KBM-7 (cell line): ENCODE results near the gene SKOR2.

Experiments used
- DNase-seq: peaks from one replicate; pipeline ENCODE4 v3.0.0-alpha.2; 2015
- in situ Hi-C: fragments of 300-500 bp; cut with MboI; formaldehyde crosslinking; loops from 2 replicates; pipeline ENCODE4 v1.14.3; 2020; ENCODE audit warnings: low sequenced_read_pairs, low pct_unique_long_range_greater_than_20kb, mixed read lengths

SKOR2 gene

GRCh38 chr18:47261902-47262300 lies 10.4 kb upstream of the SKOR2 start:
- DNase-seq: no peak
- in situ Hi-C loops: no loop called here

- DNase-seq: no peak
- in situ Hi-C loops: no loop called here
Observed at GRCh38 chr18:47260924-47261701, 9.7 kb upstream of the SKOR2 start.

GRCh38 chr18:47260120-47260923 lies 8.9 kb upstream of the SKOR2 start:
- in situ Hi-C loops: no loop called here
- DNase-seq: peak; percentile 48

- in situ Hi-C loops: no loop called here
- DNase-seq: peak; percentile 44
Observed at GRCh38 chr18:47254341-47254939, 3.0 kb upstream of the SKOR2 start.

- DNase-seq: no peak
Observed at GRCh38 chr18:47253101-47253654, 1.7 kb upstream of the SKOR2 start.

GRCh38 chr18:47250391-47251046 lies 941 bp downstream of the SKOR2 start:
- no peak for DNase-seq
- in situ Hi-C loops: no loop called here

More at GRCh38 chr18:47253101-47253654, 1.7 kb upstream of the SKOR2 start:
- in situ Hi-C loops: no loop called here

- no peak for DNase-seq
- in situ Hi-C loops: no loop called here
Observed at GRCh38 chr18:47249314-47249981, 2.0 kb downstream of the SKOR2 start.

GRCh38 chr18:47248604-47249313 lies 2.7 kb downstream of the SKOR2 start:
- DNase-seq: no peak
- in situ Hi-C loops: no loop called here

GRCh38 chr18:47248115-47248603 lies 3.3 kb downstream of the SKOR2 start:
- no peak for DNase-seq
- in situ Hi-C loops: no loop called here

- in situ Hi-C loops: no loop called here
- no peak for DNase-seq
Observed at GRCh38 chr18:47247416-47248114, 3.9 kb downstream of the SKOR2 start.

- no peak for DNase-seq
- in situ Hi-C loops: no loop called here
Observed at GRCh38 chr18:47247036-47247415, 4.4 kb downstream of the SKOR2 start.

GRCh38 chr18:47246027-47246971 lies 5.2 kb downstream of the SKOR2 start:
- no peak for DNase-seq
- in situ Hi-C loops: no loop called here

GRCh38 chr18:47244086-47244485 lies 7.4 kb downstream of the SKOR2 start:
- in situ Hi-C loops: no loop called here
- no peak for DNase-seq

GRCh38 chr18:47235096-47235495 lies 16.4 kb downstream of the SKOR2 start:
- in situ Hi-C loops: no loop called here

GRCh38 chr18:47226660-47227059 lies 24.8 kb downstream of the SKOR2 start:
- in situ Hi-C loops: no loop called here
- no peak for DNase-seq

More at GRCh38 chr18:47235096-47235495, 16.4 kb downstream of the SKOR2 start:
- DNase-seq: no peak

- DNase-seq: peak; percentile 60
- in situ Hi-C loops: loop anchor here (25.0 kb wide), 1 partner anchor 522 kb away; no protein-coding TSS in a partner anchor
Observed at GRCh38 chr18:47215554-47216138, 35.8 kb downstream of the SKOR2 start.
